NCI-H748 (cell line): ENCODE data around the gene TRIM4.
"Not testable (repeated sequence)": the region's sequence is repeated elsewhere in the genome, so short reads cannot be mapped to it uniquely, and the experiment has no call there.

Experiments used
- DNase-seq: peaks from one replicate; lab custom pipeline; 2025; ENCODE audit not compliant: unreplicated experiment; lab: John Stamatoyannopoulos, UW

Gene TRIM4

DNA sequence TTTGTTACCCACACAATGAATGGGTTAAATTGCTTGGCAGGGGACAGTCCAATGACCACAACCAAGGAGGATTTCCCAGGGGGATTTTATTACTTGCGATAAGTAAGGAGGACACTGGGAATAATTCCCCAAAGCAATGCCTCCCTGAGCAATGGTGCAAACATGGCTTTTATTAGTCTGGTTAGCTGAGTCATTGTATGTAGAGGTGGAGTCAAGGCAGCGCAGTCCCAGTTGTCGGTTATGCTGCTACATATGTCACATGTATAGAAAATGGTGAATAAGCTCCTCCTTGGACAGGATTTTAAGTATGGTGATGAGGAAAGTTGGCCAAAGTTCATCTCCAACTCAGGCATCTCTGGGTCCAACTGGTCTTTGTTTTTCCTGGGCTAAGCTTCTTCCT is 3.9 kb upstream of the TRIM4 start:
- DNase-seq: no peak

DNA sequence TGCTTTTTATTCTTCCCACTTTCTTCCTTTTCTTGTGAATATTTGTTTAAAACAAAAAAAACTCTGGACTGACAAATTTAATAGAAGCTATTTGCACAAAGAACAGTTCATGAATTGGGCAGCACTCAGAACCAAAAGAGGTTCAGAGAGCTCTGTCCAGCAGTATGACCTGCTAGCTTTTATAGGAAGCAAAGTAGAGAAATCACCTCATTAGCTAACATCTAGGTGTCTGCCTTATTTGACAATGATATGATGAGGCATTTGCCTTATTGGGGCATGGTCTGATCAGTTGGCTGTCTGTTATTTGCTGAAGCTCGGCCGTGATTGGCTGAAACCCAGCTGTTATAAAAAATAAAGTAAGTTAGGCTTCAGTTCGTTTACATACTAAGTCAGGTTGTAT is 819 bp upstream of the TRIM4 start:
- peak; percentile 9 for DNase-seq

DNA sequence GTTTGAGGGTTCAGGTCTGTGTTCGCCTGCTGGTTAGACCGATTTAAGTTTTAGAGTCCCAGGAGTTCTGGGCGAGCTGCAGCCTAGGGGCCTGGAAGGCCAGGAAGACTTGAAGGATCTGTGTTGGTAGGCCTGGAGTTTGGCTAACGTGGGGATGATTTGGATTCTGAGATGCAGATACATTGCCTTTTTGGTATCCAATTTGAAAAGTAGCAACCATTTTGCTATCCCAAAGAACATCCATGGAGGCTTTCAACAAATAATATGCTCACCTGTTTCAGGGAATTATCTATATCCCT is 433 bp upstream of the TRIM4 start:
- no peak for DNase-seq

DNA sequence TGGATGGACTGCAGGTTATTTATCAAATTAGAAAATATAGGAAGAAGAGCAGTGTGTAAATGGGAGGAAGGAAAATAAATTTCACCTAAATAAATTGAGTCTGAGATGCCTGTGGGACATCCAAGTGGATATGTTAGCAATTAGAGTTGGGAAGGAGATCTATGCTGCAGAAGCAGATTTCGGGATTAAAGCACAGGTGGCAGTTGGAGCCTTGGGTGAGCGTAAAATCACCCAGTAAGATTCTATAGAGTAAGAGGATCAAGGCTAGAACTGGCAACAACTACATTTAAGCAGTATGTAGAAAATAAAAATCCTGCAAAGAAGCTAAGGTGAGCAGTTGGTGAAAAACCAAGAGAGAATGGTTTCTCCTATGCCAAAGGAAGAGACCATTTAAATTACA is 8.4 kb downstream of the TRIM4 start:
- DNase-seq: no peak

GRCh38 chr7:99901581-99901980 is 17.7 kb downstream of the TRIM4 start:
- DNase-seq: no peak

- no peak for DNase-seq
Measured at GRCh38 chr7:99899830-99900519, 19.4 kb downstream of the TRIM4 start.

DNA sequence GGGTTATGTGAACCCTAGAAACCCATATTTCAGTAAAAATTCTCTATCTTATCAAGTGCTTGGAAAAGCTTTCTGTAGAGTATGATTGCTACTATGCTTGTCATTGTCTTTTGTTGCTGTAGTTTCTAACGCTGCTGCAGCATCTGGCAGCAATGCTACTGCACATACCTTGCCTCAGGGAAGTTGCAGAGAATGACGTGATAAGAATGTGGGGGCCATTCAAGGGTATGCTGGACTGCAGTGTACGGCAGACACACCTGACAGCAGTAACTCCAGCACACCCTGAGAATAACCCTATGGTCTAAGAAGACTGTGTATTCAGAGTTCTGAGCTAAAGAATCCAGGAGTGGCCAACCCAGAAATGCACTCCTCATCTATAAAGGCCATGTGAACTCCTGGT is 20.5 kb downstream of the TRIM4 start:
- no peak for DNase-seq

DNA sequence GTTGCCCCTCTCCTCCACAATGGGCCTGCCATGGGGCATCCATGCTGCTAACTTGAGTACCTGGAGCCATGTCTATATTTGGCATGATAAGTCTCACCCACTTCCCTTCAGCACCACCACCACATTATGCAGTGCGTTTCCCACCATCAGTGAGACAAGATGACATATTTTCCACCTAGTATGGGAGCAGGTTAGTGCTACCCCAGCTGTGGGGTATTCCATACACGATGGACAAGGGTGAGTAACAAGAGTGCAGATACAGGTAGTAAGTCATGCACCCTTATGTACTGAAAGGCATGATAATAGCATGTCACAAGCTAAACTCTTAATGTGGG is 21.3 kb downstream of the TRIM4 start:
- DNase-seq: no peak

DNA sequence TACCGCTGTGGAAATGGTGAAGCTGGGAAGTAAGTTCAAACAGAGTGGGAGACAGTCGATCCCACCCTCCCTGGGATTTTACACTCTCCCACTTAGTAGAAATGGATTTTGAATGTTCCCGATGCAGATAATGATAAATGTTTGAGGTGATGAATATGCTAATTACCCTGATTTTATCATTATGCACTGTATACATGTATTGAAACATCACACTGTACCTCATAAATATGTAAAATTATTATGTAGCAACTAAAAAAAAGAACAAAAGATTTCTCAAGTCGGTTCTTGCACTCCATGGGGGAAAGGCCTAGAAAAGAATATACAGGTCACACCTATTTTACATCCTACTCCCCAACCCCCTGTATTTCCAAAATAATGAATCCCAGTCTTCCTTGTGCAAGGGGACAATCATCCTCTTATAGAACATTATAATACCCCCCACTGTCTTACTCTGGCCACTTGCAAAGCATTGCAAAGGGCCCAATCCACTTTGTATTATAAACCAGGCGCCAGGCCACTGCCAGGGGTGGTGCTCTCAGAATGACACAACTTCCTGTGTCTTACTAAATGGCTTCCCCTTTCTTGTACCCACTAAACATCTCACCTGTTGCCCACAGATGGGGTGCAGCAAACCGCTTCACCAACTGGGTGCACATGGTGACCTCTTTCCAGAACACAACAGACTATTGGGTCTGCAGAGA is 21.9 kb downstream of the TRIM4 start:
- DNase-seq: no peak

- DNase-seq: no peak
Measured at GRCh38 chr7:99894738-99895137, 24.6 kb downstream of the TRIM4 start.

DNA sequence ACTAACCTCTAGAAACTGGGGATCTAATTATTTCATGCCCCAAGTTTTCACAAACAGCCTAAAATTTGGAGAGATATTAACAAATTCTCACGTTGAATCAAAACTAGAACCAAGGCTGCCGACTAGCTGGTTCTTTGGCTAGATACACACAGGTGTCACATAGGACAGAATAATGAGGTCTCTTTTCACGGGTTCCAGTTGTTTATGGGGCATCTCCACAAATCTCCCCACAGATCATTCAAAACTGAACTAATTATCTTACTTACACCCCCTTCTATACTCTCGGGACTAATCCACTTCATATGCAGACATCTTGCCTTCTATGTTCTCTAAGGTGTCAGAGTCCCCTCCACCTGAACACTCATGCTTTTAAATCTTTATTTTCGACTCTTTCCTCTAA is 26.1 kb downstream of the TRIM4 start:
- no peak for DNase-seq

DNA sequence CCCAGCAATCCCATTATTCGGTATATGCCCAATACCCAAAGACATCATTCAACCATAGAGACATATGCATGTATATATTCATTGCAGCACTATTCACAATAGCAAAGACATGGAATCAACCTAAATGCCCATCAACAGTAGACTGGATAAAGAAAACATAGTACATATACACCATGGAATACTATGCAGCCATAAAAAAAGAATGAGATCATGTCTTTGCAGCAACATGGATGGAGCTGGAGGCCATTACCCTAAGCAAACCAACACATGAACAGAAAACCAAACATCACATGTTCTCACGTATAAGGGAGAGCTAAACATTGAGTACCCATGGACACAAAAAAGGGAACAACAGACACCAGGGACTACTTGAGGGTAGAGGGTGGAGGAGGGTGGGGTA is 29.0 kb downstream of the TRIM4 start:
- not testable (repeated sequence) for DNase-seq

DNA sequence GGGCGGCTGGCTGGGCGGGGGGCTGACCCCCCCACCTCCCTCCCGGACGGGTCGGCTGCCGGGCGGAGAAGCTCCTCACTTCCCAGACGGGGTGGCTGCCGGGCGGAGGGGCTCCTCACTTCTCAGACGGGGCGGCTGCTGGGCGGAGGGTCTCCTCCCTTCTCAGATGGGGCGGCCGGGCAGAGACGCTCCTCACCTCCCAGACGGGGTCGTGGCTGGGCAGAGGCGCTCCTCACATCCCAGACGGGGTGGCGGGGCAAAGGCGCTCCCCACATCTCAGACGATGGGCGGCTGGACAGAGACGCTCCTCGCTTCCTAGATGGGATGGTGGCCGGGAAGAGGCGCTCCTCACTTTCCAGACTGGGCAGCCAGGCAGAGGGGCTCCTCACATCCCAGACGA is 31.0 kb downstream of the TRIM4 start:
- DNase-seq: not testable (repeated sequence)

DNA sequence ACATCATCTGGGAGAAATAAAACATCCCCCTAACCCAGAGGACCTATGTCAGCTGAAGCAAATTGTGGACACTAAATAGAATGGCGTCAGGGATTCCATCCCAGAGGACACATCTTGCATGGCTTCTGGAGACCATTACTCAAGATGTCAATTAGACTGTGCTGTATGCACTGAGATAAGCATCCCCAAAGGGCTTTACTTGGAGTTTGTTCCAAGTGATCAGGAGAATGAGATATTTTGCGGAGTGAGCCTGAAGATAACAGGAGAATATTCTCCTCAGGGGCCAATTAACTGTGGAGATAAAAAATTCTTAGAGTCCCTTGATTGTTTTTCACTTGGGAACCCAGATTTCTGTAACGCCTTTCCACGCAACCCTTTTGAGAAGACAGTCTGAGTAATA is 38.0 kb downstream of the TRIM4 start:
- no peak for DNase-seq

DNA sequence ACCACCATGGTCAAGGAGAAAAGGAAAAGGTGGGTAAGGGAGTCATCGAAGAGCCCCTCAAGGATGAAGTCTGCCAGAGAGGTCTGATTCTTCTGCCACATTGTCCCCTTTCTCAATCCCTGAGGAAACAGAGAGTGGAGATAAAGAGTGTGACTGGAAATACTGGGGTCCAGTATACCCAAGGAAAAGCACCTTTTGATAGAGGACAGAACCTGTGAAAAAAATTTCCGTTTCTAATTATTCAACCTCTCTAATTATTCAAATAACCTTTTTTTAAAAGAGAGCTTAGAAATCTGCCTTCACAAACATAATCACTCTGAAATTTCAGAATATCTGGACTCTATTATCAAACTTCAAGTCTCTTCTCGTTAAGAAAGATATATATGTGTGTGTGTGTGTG is 42.4 kb downstream of the TRIM4 start, which contains the start of gene OR2AE1:
Gene OR2AE1 (minus strand): TSS at position 101 of the 400 bp plus-strand sequence. CDS start 0 bp downstream, at position 101.
- no peak for DNase-seq

DNA sequence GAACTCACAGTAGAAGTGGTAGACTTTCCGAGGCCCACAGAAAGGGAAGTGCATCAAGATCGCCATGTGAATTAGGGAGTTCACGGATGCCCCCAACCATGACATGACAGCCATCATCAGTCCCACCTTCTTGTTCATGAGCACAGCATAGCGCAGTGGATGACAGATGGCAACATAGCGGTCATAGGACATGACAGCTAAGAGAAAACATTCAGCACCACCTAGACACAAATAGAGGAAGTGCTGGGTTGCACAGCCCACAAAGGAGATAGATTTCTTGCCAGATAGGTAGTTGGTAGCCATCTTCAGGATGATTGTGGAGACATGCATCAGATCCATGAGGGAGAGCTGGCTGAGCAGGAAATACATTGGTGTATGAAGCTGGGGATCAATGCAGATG is 42.8 kb downstream of the TRIM4 start:
- DNase-seq: no peak

GRCh38 chr7:99868246-99868645 is 51.1 kb downstream of the TRIM4 start:
- no peak for DNase-seq

- DNase-seq: not testable (repeated sequence)
Measured at GRCh38 chr7:99867477-99867876, 51.9 kb downstream of the TRIM4 start.

- no peak for DNase-seq
Measured at GRCh38 chr7:99863847-99864440, 55.4 kb downstream of the TRIM4 start.

DNA sequence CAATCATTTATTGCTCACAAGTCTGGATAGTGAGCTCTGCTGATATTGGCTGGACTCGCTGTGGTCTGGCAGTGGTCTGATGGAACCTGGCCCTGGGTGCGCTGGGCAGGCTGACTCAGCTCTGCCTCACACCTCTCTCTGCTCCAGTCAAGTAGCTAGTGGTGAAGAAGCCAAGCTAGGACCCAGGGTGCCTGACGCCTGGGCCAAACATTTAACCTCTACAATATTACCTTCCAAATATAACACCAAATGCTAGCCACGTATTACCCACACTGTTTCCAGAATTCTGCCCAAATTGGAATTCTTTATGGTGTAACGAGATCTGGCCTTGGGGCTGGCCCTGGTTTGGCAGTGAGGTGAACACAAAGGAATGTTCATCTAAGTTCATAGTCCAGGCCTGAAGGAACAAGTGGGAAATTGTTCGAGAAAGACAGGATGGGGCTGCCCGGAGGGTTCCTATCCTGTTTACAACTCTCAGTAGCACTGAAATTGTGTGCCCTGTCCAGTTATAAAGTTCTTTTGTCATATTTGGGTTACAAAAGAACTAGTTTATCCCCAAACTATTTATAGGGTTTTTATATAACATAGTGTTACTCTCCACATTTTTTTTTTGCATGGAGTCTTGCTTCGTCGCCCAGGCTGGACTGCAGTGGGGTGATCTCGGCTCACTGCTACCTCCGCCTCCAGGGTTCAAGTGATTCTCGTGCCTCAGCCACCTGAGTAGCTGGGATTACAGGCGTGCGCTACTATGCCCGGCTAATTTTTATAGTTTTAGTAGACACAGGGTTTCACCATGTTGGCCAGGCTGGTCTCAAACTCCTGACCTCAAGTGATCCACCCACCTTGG is 58.8 kb downstream of the TRIM4 start:
- no peak for DNase-seq

GRCh38 chr7:99855236-99855635 is 64.1 kb downstream of the TRIM4 start:
- no peak for DNase-seq
